ENCODE data around the gene KLF2.

KLF2 gene

DNA sequence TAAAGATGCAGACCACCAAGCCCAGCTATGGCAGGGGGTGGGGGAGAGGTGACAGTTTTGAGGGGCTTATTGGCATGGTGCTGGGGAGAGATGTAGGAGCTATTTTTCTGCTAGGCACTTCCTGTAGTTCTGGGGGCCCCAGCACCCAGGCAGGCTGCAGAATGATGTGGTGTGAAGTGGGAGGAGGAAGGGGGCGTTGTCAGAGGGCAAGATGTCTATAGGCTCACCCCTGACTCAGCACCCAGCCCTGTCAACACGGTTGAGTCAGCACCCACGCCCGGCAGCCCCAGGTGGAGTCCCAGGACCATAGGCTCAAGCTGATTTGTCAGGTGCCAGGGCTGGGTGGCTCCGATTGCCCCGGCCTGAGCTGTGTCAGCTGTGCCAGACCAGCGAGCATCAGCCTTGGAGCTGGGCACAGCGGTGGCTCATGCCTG is 5.8 kb downstream of the KLF2 start:
- Histone ChIP-seq H3K4me3 (ENCODE audit: low read length) (no peak overlapping the region), H3K4me1 (ENCODE audit: insufficient read depth, low read length) (no peaks in the 10 kb centered on the region)

DNA sequence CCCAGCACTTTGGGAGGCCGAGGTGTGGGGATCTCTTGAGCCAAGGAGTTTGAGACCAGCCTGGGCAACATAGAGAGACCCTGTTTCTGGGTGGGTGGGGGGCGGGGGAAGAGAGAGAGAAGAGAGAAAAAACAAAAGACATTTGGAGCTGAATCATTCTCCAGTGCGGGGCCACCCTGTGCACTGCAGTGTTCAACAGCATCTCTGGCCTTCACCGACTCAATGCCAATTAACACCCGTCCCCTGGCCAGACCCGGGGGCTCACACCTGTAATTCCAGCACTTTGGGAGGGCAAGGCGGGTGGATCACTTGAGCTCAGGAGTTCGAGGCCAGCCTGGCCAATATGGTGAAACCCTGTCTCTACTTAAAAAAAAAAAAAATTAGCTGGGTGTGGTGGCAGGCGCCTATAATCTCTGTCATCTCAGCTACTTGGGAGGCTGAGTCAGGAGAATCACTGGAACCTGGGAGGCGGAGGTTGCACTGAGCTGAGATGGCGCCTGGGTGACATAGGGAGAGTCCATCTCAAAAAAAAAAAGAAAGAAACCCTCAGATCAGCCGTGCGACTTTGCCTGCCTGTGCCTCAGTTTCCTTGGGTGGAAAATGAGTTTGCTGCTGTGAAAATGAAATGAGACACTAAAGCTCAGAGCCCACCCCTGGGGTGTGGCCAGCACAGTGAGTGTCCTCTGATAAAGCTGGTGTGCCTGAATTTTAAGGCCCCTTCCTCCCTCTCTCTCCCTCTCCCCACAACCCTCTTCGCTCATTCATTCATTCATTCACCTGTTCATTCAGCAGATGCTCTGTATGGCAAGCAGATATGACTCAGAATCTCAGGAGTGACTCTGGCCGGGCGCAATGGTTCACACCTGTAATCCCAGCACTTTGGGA is 6.4 kb downstream of the KLF2 start:
- Histone ChIP-seq H3K27me3 (ENCODE audit: insufficient read depth, low read length) (peaks cover 49% of the 10 kb centered on the region), H3K27ac (ENCODE audit: low read length) (no peak overlapping the region), H3K4me3 (ENCODE audit: low read length) (no peak overlapping the region), H3K9me3 (ENCODE audit: insufficient read depth, low read depth, low read length) (no peaks in the 10 kb centered on the region), H3K36me3 (ENCODE audit: insufficient read depth, low read depth, low read length) (no peaks in the 10 kb centered on the region), H3K4me1 (ENCODE audit: insufficient read depth, low read length) (no peaks in the 10 kb centered on the region), H3K9ac (ENCODE audit: low read depth, low read length) (no peak overlapping the region)

More for the DNA sequence above, 5.8 kb downstream of the KLF2 start:
- H3K27ac ChIP-seq (ENCODE audit: low read length) = no peak overlapping the region
- no peaks in the 10 kb centered on the region for H3K9me3 ChIP-seq (ENCODE audit: insufficient read depth, low read depth, low read length)
- H3K27me3 ChIP-seq (ENCODE audit: insufficient read depth, low read length) = peaks cover 55% of the 10 kb centered on the region
- no peaks in the 10 kb centered on the region for H3K36me3 ChIP-seq (ENCODE audit: insufficient read depth, low read depth, low read length)
- H3K9ac ChIP-seq (ENCODE audit: low read depth, low read length) = no peak overlapping the region

DNA sequence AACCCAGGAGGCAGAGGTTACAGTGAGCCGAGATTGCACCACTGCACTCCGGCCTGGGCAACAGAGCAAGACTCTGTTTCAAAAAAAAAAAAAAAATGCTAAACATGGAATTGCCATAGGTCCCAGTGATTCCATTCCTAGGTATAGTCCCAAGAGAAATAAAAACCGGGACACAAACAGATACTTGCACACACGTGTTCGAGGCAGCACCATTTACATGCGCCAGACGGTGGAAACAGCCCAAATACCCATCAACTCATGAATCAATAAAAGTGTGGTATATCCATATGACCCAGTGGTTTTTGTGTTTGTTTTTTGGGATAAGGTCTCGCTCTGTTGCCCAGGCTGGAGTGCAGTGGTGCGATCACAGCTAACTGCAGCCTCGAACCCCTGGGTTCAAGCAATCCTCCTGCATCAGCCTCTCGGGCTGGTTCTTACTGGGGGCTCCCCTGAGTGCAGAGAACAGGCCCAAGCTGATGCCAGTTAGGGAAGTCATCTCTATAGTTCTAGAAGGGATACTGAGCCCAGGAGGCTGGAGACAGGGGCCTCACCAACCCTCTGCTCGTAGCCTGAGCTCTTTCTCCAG is 8.5 kb downstream of the KLF2 start:
- Histone ChIP-seq H3K4me3 (ENCODE audit: low read length) (no peak overlapping the region), H3K36me3 (ENCODE audit: insufficient read depth, low read depth, low read length) (no peaks in the 10 kb centered on the region)

DNA sequence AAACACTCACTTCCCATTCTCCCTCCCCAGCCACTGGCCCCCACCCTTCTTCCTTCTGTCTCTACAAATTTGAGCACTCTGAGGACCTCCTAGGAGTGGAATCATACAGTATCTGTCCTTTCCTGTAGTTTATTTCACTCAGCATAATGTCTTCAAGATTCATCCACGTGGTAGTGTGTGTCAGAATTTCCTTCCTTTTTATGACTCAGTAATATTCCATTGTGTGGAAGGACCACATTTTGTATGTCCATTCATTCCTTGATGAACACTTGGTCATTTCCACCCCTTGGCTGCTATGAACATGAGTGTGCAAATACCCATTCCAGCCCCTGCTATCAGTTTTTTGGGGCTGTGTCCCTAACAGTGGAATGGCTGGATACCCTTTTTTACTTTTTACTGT is 9.8 kb downstream of the KLF2 start:
- Histone ChIP-seq H3K4me1 (ENCODE audit: insufficient read depth, low read length) (no peaks in the 10 kb centered on the region), H3K27me3 (ENCODE audit: insufficient read depth, low read length) (peaks cover 16% of the 10 kb centered on the region), H3K27ac (ENCODE audit: low read length) (no peak overlapping the region), H3K9ac (ENCODE audit: low read depth, low read length) (no peak overlapping the region), H3K9me3 (ENCODE audit: insufficient read depth, low read depth, low read length) (no peaks in the 10 kb centered on the region), H3K4me3 (ENCODE audit: low read length) (no peak overlapping the region), H3K36me3 (ENCODE audit: insufficient read depth, low read depth, low read length) (no peaks in the 10 kb centered on the region)

More for the DNA sequence above, 8.5 kb downstream of the KLF2 start:
- H3K4me1 ChIP-seq (ENCODE audit: insufficient read depth, low read length) = no peaks in the 10 kb centered on the region
- no peak overlapping the region for H3K9ac ChIP-seq (ENCODE audit: low read depth, low read length)
- H3K27ac ChIP-seq (ENCODE audit: low read length) = no peak overlapping the region
- peaks cover 29% of the 10 kb centered on the region for H3K27me3 ChIP-seq (ENCODE audit: insufficient read depth, low read length)
- no peaks in the 10 kb centered on the region for H3K9me3 ChIP-seq (ENCODE audit: insufficient read depth, low read depth, low read length)

DNA sequence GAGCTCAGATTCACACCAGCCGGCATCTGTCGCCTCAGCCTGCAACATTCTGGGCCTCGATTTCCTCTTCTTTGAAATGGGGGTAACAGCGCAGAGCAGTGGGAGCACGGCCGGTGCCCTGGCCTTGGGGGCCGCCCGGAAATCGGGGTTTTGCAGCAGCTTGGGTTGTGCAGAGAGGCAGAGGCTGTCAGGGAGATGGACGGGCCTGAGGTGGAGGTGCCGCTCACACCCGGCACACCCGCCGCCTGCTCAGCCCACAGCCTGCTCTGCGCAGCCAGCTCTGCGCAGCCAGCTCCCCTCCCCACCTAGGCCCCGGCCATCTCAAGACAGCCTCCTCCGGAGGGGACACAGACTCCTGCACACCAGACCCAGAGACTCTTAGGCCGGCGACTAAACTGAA is 10.6 kb downstream of the KLF2 start:
- H3K27ac ChIP-seq (ENCODE audit: low read length) = no peak overlapping the region
- H3K4me1 ChIP-seq (ENCODE audit: insufficient read depth, low read length) = no peaks in the 10 kb centered on the region
- no peaks in the 10 kb centered on the region for H3K9me3 ChIP-seq (ENCODE audit: insufficient read depth, low read depth, low read length)
- no peak overlapping the region for H3K9ac ChIP-seq (ENCODE audit: low read depth, low read length)
- no peaks in the 10 kb centered on the region for H3K36me3 ChIP-seq (ENCODE audit: insufficient read depth, low read depth, low read length)
- H3K4me3 ChIP-seq (ENCODE audit: low read length) = no peak overlapping the region
- peaks cover 7% of the 10 kb centered on the region for H3K27me3 ChIP-seq (ENCODE audit: insufficient read depth, low read length)

DNA sequence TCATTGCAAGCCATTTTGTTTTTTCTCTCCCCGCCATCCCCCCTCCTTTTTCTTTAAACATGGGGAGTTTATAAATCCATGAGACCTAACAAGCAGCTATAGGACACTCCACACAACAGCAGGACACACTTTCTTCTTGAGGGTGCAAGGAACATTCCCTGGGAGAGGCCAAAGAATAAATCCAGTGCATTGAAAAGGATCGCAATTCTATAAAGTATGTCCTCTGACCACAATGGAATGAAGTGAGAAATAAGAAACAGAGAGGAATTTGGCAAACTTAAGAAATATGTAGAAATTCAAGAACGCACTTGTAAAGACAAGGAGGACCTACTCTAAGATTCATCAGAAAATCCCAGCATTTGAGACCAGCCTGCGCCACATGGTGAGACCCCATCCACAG is 11.9 kb downstream of the KLF2 start:
- peaks cover 3% of the 10 kb centered on the region; the same call in 1 of the 2 replicates for H3K27me3 ChIP-seq (ENCODE audit: insufficient read depth, low read length)
- no peak overlapping the region for H3K4me3 ChIP-seq (ENCODE audit: low read length)
- H3K27ac ChIP-seq (ENCODE audit: low read length) = no peak overlapping the region
- H3K4me1 ChIP-seq (ENCODE audit: insufficient read depth, low read length) = no peaks in the 10 kb centered on the region
- no peaks in the 10 kb centered on the region for H3K36me3 ChIP-seq (ENCODE audit: insufficient read depth, low read depth, low read length)
- H3K9ac ChIP-seq (ENCODE audit: low read depth, low read length) = no peak overlapping the region
- no peaks in the 10 kb centered on the region for H3K9me3 ChIP-seq (ENCODE audit: insufficient read depth, low read depth, low read length)

DNA sequence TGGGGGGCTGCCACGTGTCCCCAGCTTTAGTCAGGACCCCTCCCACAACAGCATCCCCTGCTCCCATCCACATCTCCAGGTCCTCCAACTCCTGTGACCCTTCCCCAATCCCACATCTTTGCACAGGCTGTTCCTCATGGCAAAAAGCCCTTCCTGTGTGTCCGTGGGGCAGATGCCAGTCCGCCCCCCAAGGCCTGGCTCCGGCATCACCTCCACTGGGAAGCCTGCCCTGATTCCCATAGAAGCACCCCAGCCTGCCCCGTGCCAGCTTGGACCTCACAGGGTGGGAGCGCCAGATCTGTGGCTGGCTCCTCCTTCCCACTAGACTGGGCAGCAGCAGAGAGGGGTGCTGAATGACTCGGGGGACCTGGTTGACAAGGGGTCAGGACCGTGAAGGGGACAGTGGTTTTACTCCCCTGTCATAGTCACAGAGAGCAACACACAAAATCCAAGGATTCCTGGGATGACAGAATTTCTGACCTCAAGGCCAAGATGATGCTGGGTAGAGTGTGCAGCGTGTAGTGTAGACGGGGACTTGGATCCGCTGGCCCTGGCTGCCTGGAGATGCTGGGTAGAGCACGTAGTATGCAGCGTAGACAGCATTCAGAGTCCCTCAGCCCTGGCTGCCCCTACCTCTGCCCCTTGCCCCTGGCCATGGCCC is 13.3 kb downstream of the KLF2 start:
- Histone ChIP-seq H3K27me3 (ENCODE audit: insufficient read depth, low read length) (no peaks in the 10 kb centered on the region), H3K4me1 (ENCODE audit: insufficient read depth, low read length) (no peaks in the 10 kb centered on the region), H3K9me3 (ENCODE audit: insufficient read depth, low read depth, low read length) (no peaks in the 10 kb centered on the region), H3K36me3 (ENCODE audit: insufficient read depth, low read depth, low read length) (no peaks in the 10 kb centered on the region), H3K9ac (ENCODE audit: low read depth, low read length) (no peak overlapping the region), H3K27ac (ENCODE audit: low read length) (no peak overlapping the region), H3K4me3 (ENCODE audit: low read length) (no peak overlapping the region)

DNA sequence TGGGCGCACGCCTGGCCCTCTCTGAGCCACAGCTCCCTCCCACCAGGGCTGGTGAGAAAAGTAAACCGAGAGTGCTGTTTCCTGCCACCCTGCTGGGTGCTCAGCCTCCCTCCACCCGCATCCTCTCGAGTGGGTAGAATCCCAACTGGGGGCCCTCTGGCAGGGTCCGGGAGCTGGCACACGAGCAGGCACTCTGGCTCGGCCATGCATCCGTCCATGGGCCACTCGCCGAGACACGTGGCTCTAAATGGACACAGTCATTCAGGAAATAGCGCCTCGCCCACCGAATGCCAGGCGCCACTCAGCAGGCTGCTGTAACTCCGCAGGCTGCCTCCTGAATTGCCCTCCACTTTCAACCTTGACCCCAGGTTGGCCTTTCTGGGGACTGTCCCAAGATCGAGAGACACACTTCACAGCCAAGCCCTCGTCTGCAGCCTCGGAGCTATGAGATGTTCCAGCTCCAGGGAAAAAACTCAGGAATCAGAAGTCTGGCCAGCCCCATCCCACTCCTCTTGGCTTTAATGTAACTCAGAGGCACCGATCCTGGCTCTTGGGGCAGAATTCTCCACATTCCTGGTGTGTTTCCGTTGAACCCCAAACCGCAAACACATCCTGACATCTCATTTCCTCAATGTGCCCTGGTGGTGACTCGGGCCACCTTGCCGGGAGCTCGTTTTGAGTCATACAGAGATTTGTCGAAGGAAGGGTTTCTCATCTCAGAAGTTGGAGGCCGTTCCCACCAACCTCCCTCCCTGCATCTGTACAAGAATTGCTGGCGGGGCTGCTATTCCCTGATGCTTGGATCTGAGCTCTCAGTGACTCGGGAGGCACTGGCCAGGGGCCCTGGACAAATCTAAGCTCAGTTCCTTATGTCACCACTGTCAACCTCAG is 14.1 kb downstream of the KLF2 start:
- no peaks in the 10 kb centered on the region for H3K27me3 ChIP-seq (ENCODE audit: insufficient read depth, low read length)
- H3K27ac ChIP-seq (ENCODE audit: low read length) = no peak overlapping the region
- no peaks in the 10 kb centered on the region for H3K4me1 ChIP-seq (ENCODE audit: insufficient read depth, low read length)
- no peaks in the 10 kb centered on the region for H3K36me3 ChIP-seq (ENCODE audit: insufficient read depth, low read depth, low read length)
- no peaks in the 10 kb centered on the region for H3K9me3 ChIP-seq (ENCODE audit: insufficient read depth, low read depth, low read length)
- H3K4me3 ChIP-seq (ENCODE audit: low read length) = no peak overlapping the region
- H3K9ac ChIP-seq (ENCODE audit: low read depth, low read length) = no peak overlapping the region

DNA sequence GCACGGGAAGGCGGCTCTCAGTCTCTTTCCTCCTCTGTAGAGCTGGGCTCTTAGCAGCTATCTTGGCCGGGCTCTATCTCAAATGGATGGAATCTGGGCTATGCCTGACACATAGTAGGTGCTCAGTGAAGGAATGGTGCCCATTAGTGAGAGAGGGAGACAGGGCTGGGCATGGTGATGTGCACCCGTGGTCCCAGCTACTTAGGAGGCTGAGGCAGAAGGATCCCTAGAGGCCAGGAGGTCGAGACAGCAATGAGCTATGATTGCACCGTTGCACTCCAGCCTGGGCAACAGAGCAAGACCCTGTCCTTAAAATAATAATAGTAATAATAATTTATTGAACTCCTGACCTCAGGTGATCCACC is 14.7 kb downstream of the KLF2 start:
- H3K4me3 ChIP-seq (ENCODE audit: low read length) = no peak overlapping the region
- no peaks in the 10 kb centered on the region for H3K4me1 ChIP-seq (ENCODE audit: insufficient read depth, low read length)
- no peak overlapping the region for H3K27ac ChIP-seq (ENCODE audit: low read length)

DNA sequence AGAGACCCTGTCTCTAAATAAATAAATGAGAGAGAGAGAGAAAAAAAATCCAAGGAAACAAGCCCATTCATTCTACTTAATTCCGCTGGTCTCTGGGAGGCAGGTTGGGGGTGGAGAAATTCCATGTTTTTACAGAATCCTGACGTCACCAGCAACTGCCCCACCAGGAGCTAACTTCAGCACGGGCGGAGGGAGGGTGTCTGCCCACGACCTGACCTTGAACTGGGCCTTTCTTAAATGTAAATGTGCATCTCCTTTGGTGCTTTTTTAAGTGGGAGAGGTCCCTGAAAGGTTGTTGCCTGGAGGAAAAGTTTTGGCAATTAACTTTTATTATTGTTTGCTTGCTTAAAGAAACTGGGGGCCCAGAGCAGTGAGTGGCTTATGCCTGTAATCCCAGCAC is 15.5 kb downstream of the KLF2 start:
- H3K36me3 ChIP-seq (ENCODE audit: insufficient read depth, low read depth, low read length) = no peaks in the 10 kb centered on the region
- H3K27ac ChIP-seq (ENCODE audit: low read length) = no peak overlapping the region
- no peak overlapping the region for H3K4me3 ChIP-seq (ENCODE audit: low read length)
- no peaks in the 10 kb centered on the region for H3K4me1 ChIP-seq (ENCODE audit: insufficient read depth, low read length)
- H3K9me3 ChIP-seq (ENCODE audit: insufficient read depth, low read depth, low read length) = no peaks in the 10 kb centered on the region
- H3K9ac ChIP-seq (ENCODE audit: low read depth, low read length) = no peak overlapping the region
- H3K27me3 ChIP-seq (ENCODE audit: insufficient read depth, low read length) = no peaks in the 10 kb centered on the region

More for the DNA sequence above, 14.7 kb downstream of the KLF2 start:
- no peaks in the 10 kb centered on the region for H3K36me3 ChIP-seq (ENCODE audit: insufficient read depth, low read depth, low read length)
- H3K9ac ChIP-seq (ENCODE audit: low read depth, low read length) = no peak overlapping the region
- H3K9me3 ChIP-seq (ENCODE audit: insufficient read depth, low read depth, low read length) = no peaks in the 10 kb centered on the region
- H3K27me3 ChIP-seq (ENCODE audit: insufficient read depth, low read length) = no peaks in the 10 kb centered on the region

DNA sequence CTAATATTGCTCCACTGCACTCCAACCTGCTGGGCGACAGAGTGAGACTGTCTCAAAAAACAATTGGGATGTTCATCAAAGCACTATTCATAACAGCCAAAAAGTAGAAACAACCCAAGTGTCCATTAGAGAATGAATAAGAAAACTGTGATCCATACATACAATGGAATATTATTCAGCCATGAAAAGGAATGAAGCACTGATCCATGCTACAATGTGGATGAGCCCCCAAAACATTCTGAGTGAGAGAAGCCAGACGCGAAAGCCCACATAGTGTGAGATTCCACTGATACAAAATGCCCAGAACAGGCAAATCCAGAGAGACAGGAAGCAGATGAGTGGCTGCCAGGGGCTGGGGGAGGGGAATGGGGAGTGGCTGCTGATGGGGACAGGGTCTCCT is 16.0 kb downstream of the KLF2 start:
- Histone ChIP-seq H3K27ac (ENCODE audit: low read length) (no peak overlapping the region), H3K9ac (ENCODE audit: low read depth, low read length) (no peak overlapping the region), H3K36me3 (ENCODE audit: insufficient read depth, low read depth, low read length) (no peaks in the 10 kb centered on the region), H3K27me3 (ENCODE audit: insufficient read depth, low read length) (no peaks in the 10 kb centered on the region), H3K4me1 (ENCODE audit: insufficient read depth, low read length) (no peaks in the 10 kb centered on the region), H3K4me3 (ENCODE audit: low read length) (no peak overlapping the region), H3K9me3 (ENCODE audit: insufficient read depth, low read depth, low read length) (no peaks in the 10 kb centered on the region)
